ENCODE results near the gene CGN. TPM values are rescaled to one million over a fixed set of nuclear protein-coding genes. Genes with fewer than 3 reads are reported as not detected.

Gene CGN
- total RNA-seq, 1 donor from 2014 or later = 13.0 TPM

- DNase-seq (ENCODE audit: extremely low spot score in 2 of 2) = no peak
- no peak overlapping the region for H3K27ac ChIP-seq
Observed at GRCh38 chr1:151510020-151510405, 1.2 kb upstream of the CGN start.

GRCh38 chr1:151510614-151510956 is 602 bp upstream of the CGN start:
- no peaks in the 10 kb centered on the region for H3K27me3 ChIP-seq
- H3K9me3 ChIP-seq = no peaks in the 10 kb centered on the region
- H3K36me3 ChIP-seq = no peaks in the 10 kb centered on the region
- peak overlapping the region; percentile 58 to 64 for H3K4me3 ChIP-seq
- H3K27ac ChIP-seq = peak overlapping the region; percentile 56
- no peak for TF ChIP-seq CTCF (IDR thresholded peaks at IDR 0.05)
- no peak for TF ChIP-seq POLR2AphosphoS5 (IDR thresholded peaks at IDR 0.05; ENCODE audit: insufficient read depth in 1 of 2, low read depth in 1 of 2)
- TF ChIP-seq POLR2A (IDR thresholded peaks at IDR 0.05) = no peak
- H3K4me1 ChIP-seq = peaks cover 27% of the 10 kb centered on the region
- no peak for DNase-seq (ENCODE audit: extremely low spot score in 2 of 2)
- intact Hi-C loops (cut with DNase I) = no loop called here

More at GRCh38 chr1:151510020-151510405, 1.2 kb upstream of the CGN start:
- no peaks in the 10 kb centered on the region for H3K27me3 ChIP-seq
- no peaks in the 10 kb centered on the region for H3K36me3 ChIP-seq
- H3K9me3 ChIP-seq = no peaks in the 10 kb centered on the region
- intact Hi-C loops (cut with DNase I) = no loop called here
- TF ChIP-seq CTCF (IDR thresholded peaks at IDR 0.05) = no peak
- no peak for TF ChIP-seq POLR2AphosphoS5 (IDR thresholded peaks at IDR 0.05; ENCODE audit: insufficient read depth in 1 of 2, low read depth in 1 of 2)
- no peak for TF ChIP-seq POLR2A (IDR thresholded peaks at IDR 0.05)
- no peak overlapping the region for H3K4me3 ChIP-seq
- H3K4me1 ChIP-seq = peaks cover 27% of the 10 kb centered on the region

GRCh38 chr1:151511636-151512215 is 539 bp downstream of the CGN start:
- Histone ChIP-seq H3K4me1 (peaks cover 27% of the 10 kb centered on the region), H3K27me3 (no peaks in the 10 kb centered on the region), H3K36me3 (no peaks in the 10 kb centered on the region), H3K4me3 (peak overlapping the region; percentile 58 to 64), H3K27ac (peak overlapping the region; percentile 56), H3K9me3 (no peaks in the 10 kb centered on the region)
- intact Hi-C loops (cut with DNase I) = no loop called here
- TF ChIP-seq CTCF (IDR thresholded peaks at IDR 0.05) (no peak), POLR2A (IDR thresholded peaks at IDR 0.05) (no peak), POLR2AphosphoS5 (IDR thresholded peaks at IDR 0.05; ENCODE audit: insufficient read depth in 1 of 2, low read depth in 1 of 2) (no peak)
- no peak for DNase-seq (ENCODE audit: extremely low spot score in 2 of 2)

- Histone ChIP-seq H3K4me3 (peak overlapping the region; percentile 58 to 64), H3K27me3 (no peaks in the 10 kb centered on the region), H3K9me3 (no peaks in the 10 kb centered on the region), H3K27ac (no peak overlapping the region), H3K36me3 (no peaks in the 10 kb centered on the region), H3K4me1 (peaks cover 27% of the 10 kb centered on the region)
- intact Hi-C loops (cut with DNase I) = no loop called here
- no peak for DNase-seq (ENCODE audit: extremely low spot score in 2 of 2)
- TF ChIP-seq CTCF (IDR thresholded peaks at IDR 0.05) = no peak
- no peak for TF ChIP-seq POLR2A (IDR thresholded peaks at IDR 0.05)
- TF ChIP-seq POLR2AphosphoS5 (IDR thresholded peaks at IDR 0.05; ENCODE audit: insufficient read depth in 1 of 2, low read depth in 1 of 2) = no peak
Observed at GRCh38 chr1:151512326-151512725, 1.1 kb downstream of the CGN start.

- Histone ChIP-seq H3K27ac (no peak overlapping the region), H3K4me1 (peaks cover 27% of the 10 kb centered on the region), H3K9me3 (no peaks in the 10 kb centered on the region), H3K27me3 (no peaks in the 10 kb centered on the region), H3K36me3 (no peaks in the 10 kb centered on the region), H3K4me3 (no peak overlapping the region)
- TF ChIP-seq POLR2AphosphoS5 (IDR thresholded peaks at IDR 0.05; ENCODE audit: insufficient read depth in 1 of 2, low read depth in 1 of 2) (peak in 1 of 2 donors; percentile 3), CTCF (IDR thresholded peaks at IDR 0.05) (no peak), POLR2A (IDR thresholded peaks at IDR 0.05) (no peak)
- intact Hi-C loops (cut with DNase I) = no loop called here
- no peak for DNase-seq (ENCODE audit: extremely low spot score in 2 of 2)
Observed at GRCh38 chr1:151512801-151513625, 1.8 kb downstream of the CGN start.

Measured in vagina (tissue), 2 donors.